K562 (cell line): ENCODE results near the gene NRDE2. TPM values are rescaled to one million over a fixed set of nuclear protein-coding genes. Genes with fewer than 3 reads are reported as not detected.

Experiments
- ATAC-seq: fragments of 200-7000 bp; cut with Tn5 transposase; 3 replicates; pipeline ENCODE4 v1.9.1; 2020; ENCODE audit warnings: moderate library complexity
- BruUV-seq: library from RNA; stranded (reverse); fragments of 400-500 nt; replicated peaks from 2 replicates; lab custom pipeline; 2021; lab: Mats Ljungman, UMichigan
- CTCF ChIA-PET: fragments of 300-600 bp; formaldehyde crosslinking; extraction: SDS; loops from one replicate; lab custom pipeline; 2021; ENCODE audit warnings: low intra/inter-chr PET ratio; lab: Yijun Ruan, JAX
- POLR2A ChIA-PET: fragments of 300-600, 350-650 bp; sonication (Branson Sonifier 250); formaldehyde crosslinking; extraction: SDS; loops from one replicate; lab custom pipeline; 2021; ENCODE audit warnings: antibody characterized with exemption, inconsistent platforms; lab: Yijun Ruan, JAX
- DNase-seq, 4 experiments: peaks; one replicate each; pipeline versions ENCODE4 v3.0.0 to v3.0.0-alpha.2; 2011 to 2018; ENCODE audit warnings: low spot score in 3 of 4, mixed read lengths in 3 of 4; ENCODE audit errors: extremely low read depth in 1 of 4
- FAIRE-seq: peaks from 2 replicates; lab custom pipeline; 2011; peaks lifted over from hg19 to GRCh38; lab: Jason Lieb, UNC
- H2AFZ ChIP-seq: 2 replicates; pipeline ENCODE4 v1.6.0; 2011; ENCODE audit warnings: low read depth, low read length, control low read depth, inconsistent platforms
- H3K27ac ChIP-seq: fragments of 200-600 bp; 3 replicates; pipeline ENCODE4 v1.8.0; 2011; ENCODE audit warnings: low read depth, mild to moderate bottlenecking, control low read depth, inconsistent platforms, low read length, moderate library complexity, mixed read lengths; ENCODE audit errors: extremely low read depth
- H3K27me3 ChIP-seq, 2 experiments: fragments of 300-600 bp in 1 of 2; 2 replicates in 1 of 2; 3 replicates in 1 of 2; pipeline versions ENCODE4 v1.6.0 to v1.8.0; 2011; ENCODE audit warnings: inconsistent platforms in 2 of 2, low read length in 2 of 2, mild to moderate bottlenecking in 1 of 2, mixed read lengths in 1 of 2, moderate library complexity in 1 of 2; ENCODE audit not compliant: control insufficient read depth in 2 of 2, insufficient read depth in 2 of 2
- H3K36me3 ChIP-seq: fragments of 300-600 bp; 3 replicates; pipeline ENCODE4 v1.8.0; 2011; ENCODE audit warnings: mild to moderate bottlenecking, low read length, inconsistent platforms; ENCODE audit not compliant: control insufficient read depth, insufficient read depth
- H3K4me1 ChIP-seq, 2 experiments: fragments of 200-600 bp in 1 of 2; replicated peaks in 1 of 2; 2 replicates in 1 of 2; 3 replicates in 1 of 2; pipeline versions ENCODE4 v1.5.1 to v1.8.0; 2011; ENCODE audit warnings: inconsistent platforms in 2 of 2, low read length in 2 of 2, mild to moderate bottlenecking in 1 of 2, mixed read lengths in 1 of 2, moderate library complexity in 1 of 2; ENCODE audit not compliant: control insufficient read depth in 2 of 2, insufficient read depth in 2 of 2
- H3K4me2 ChIP-seq: 2 replicates; pipeline ENCODE4 v1.6.1; 2011; ENCODE audit warnings: low read length, control low read depth, inconsistent platforms, mixed read lengths; ENCODE audit not compliant: insufficient read depth
- H3K4me3 ChIP-seq: fragments of 200-600 bp; sonication (generic), shearing (Covaris generic); 2 replicates; pipeline ENCODE4 v1.5.1; 2016; ENCODE audit warnings: control low read depth, inconsistent platforms
- H3K79me2 ChIP-seq: fragments of 200-600 bp; 3 replicates; pipeline ENCODE4 v1.8.0; 2011; ENCODE audit warnings: low read length, inconsistent platforms; ENCODE audit not compliant: control insufficient read depth, insufficient read depth
- H3K9ac ChIP-seq, 2 experiments: 2 replicates each; pipeline versions ENCODE4 v1.6.0 to v1.6.1; 2011; ENCODE audit warnings: low read depth in 2 of 2, low read length in 2 of 2, control low read depth in 1 of 2, inconsistent platforms in 1 of 2, mild to moderate bottlenecking in 1 of 2, mixed read lengths in 1 of 2; ENCODE audit not compliant: insufficient read depth in 1 of 2
- H3K9me1 ChIP-seq: one replicate; pipeline ENCODE4 v1.6.0; 2011; ENCODE audit warnings: inconsistent platforms, mild to moderate bottlenecking, low read length, moderate library complexity; ENCODE audit not compliant: control insufficient read depth, insufficient read depth
- H3K9me3 ChIP-seq: replicated peaks from 2 replicates; pipeline ENCODE4 v1.5.1; 2011; ENCODE audit warnings: low read depth, low read length, inconsistent platforms; ENCODE audit not compliant: control insufficient read depth, insufficient read depth
- H4K20me1 ChIP-seq: replicated peaks from 2 replicates; pipeline ENCODE4 v1.6.1; 2011; ENCODE audit warnings: low read length, inconsistent platforms, mixed read lengths; ENCODE audit not compliant: control insufficient read depth, insufficient read depth
- C11orf30 ChIP-seq: fragments of 450-650 bp; IDR thresholded peaks from 2 replicates; pipeline ENCODE4 v1.6.1; 2016; ENCODE audit warnings: low read depth, mild to moderate bottlenecking
- MAFF ChIP-seq: IDR thresholded peaks from 2 replicates; pipeline ENCODE4 v1.6.1; 2012; ENCODE audit warnings: low read length, improper control_type of control experiment
- MAFG ChIP-seq: fragments of 450-650 bp; conservative IDR thresholded peaks from 2 replicates; pipeline ENCODE4 v1.6.1; 2016; ENCODE audit warnings: missing genetic modification characterization, missing compliant biosample characterization
- SMARCB1 ChIP-seq: IDR thresholded peaks from 2 replicates; pipeline ENCODE4 v1.6.1; 2011; ENCODE audit warnings: improper control_type of control experiment, low read depth; ENCODE audit not compliant: insufficient read length
- ZNF316 ChIP-seq: fragments of 450-650 bp; IDR thresholded peaks from 2 replicates; pipeline ENCODE4 v1.6.1; 2016
- WGBS: fragments of 100-300 bp; shearing (Covaris generic); methylation state at CpG from one replicate; pipeline ENCODE4 v1.1.6; 2016; ENCODE audit warnings: low coverage, mixed read lengths; ENCODE audit not compliant: insufficient coverage; ENCODE audit errors: missing lambda C conversion rate; 5-methylcytosine and 5-hydroxymethylcytosine counted together
- in situ Hi-C: fragments of 300-500 bp; cut with MboI; formaldehyde crosslinking; loops from 4 replicates; pipeline ENCODE4 v1.15.0; 2018; ENCODE audit warnings: inconsistent platforms, mixed read lengths
- intact Hi-C: fragments of 100-400 bp; cut with micrococcal nuclease; formaldehyde crosslinking; loops from 2 replicates; pipeline ENCODE4 v1.14.2; 2022
- polyA plus RNA-seq, 8 experiments: library from polyadenylated mRNA; depleted of rRNA in 4 of 8; stranded (reverse) in 5 of 8; unstranded in 3 of 8; fragments of >200 nt; fragmentation: Nextera tagmentation in 2 of 8; fragmentation: Illumina TruSeq in 1 of 8; extraction: Ambion mirVana in 2 of 8; extraction: Trizol in 1 of 8; gene quantifications; 2 replicates each; pipeline versions ENCODE4 v1.2.1 to v1.2.3, GENCODE V29; 2011 to 2014; ENCODE audit warnings: inconsistent platforms in 1 of 8, missing spikeins in 1 of 8
- total RNA-seq, 7 experiments: library from RNA; depleted of rRNA in 6 of 7; stranded (reverse); fragments of >200 nt in 6 of 7; fragmentation: Illumina TruSeq in 2 of 7; extraction: Trizol in 2 of 7; gene quantifications; 2 replicates each; pipeline versions ENCODE4 v1.2.1 to v1.2.3, GENCODE V29; 2011 to 2021; ENCODE audit warnings: low replicate concordance in 1 of 7
- TF ChIP-seq, protein P1 (sequence below): fragments of 450-650 bp; IDR thresholded peaks from 2 replicates; pipeline ENCODE4 v1.6.1; 2014; ENCODE audit warnings: low read depth, mild to moderate bottlenecking, moderate library complexity, borderline replicate concordance

NRDE2 gene
- total and polyA plus RNA-seq, 9 of the 15 experiments (the other 6 are each of a cell fraction or from before 2014, with no cell fraction given): 3.3 to 15.0 (median 8.4) TPM

DNA sequence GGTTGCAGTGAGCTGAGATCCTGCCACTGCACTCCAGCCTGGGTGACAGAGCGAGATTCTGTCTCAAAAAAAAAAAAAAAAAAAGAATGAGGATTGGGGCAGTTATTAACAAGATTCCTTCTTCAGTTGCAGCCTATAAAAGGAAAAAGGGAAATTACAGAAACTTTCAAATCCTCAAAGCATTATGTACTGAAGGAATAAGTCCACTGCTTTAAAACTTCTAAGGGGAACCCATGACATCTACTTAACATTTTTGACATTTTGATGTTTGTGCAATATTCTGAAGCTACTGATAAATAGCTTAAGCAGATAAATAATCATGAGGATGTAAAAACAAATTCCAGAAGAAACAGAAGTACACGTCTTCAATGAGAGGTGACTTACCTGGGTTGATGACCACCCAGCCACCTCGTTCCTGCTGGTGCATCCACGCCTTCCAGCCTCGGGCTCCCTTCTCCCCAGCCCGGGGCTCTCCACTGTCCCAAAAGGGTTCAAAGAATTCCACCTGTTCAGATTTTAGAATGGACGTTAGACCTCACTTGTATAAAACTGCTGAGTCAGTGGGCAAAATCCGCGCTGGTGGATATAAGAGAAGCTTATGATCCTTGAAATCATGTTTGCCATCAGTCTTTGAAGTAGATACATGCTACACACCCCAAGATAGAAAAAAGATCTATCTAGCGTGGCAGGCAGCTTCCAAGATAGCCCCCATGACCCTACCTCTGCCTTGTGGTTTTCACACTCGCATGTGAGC, 33.7 kb downstream of the NRDE2 start:
- Histone ChIP-seq H3K27me3 (no peaks in the 10 kb centered on the region), H3K79me2 (no peaks in the 10 kb centered on the region), H3K9me3 (no peaks in the 10 kb centered on the region), H3K4me2 (no peak overlapping the region), H4K20me1 (no peaks in the 10 kb centered on the region), H3K27ac (no peak overlapping the region), H3K4me1 (peaks cover 0 to 7% of the 10 kb centered on the region in 2 experiments; a peak in 2 of 5 replicates), H3K4me3 (no peak overlapping the region), H2AFZ (no peak overlapping the region), H3K9me1 (no peaks in the 10 kb centered on the region), H3K36me3 (peaks cover 50% of the 10 kb centered on the region; the same call in 2 of the 3 replicates), H3K9ac (no peak overlapping the region)
- DNase-seq (no peak), ATAC-seq (no peak), FAIRE-seq (no peak)
- ChIA-PET POLR2A (interaction anchor here (1.2 kb wide), 1 partner anchor 10 kb away, joined by 3 read pairs; no protein-coding TSS in a partner anchor), CTCF (no interaction called here)
- 81% methylated on average over 10 of the region's 11 CpGs for WGBS
- no peak for TF ChIP-seq SMARCB1
- TF ChIP-seq MAFG: peak; percentile 32; the same call in 1 of the 2 replicates
- TF ChIP-seq C11orf30: peak; percentile 38; the same call in 1 of the 2 replicates
- TF ChIP-seq ZNF316: peak; percentile 40
- TF ChIP-seq, protein P1, sequence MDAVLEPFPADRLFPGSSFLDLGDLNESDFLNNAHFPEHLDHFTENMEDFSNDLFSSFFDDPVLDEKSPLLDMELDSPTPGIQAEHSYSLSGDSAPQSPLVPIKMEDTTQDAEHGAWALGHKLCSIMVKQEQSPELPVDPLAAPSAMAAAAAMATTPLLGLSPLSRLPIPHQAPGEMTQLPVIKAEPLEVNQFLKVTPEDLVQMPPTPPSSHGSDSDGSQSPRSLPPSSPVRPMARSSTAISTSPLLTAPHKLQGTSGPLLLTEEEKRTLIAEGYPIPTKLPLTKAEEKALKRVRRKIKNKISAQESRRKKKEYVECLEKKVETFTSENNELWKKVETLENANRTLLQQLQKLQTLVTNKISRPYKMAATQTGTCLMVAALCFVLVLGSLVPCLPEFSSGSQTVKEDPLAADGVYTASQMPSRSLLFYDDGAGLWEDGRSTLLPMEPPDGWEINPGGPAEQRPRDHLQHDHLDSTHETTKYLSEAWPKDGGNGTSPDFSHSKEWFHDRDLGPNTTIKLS: no peak
- TF ChIP-seq MAFF: 0 out of 2 replicates have a peak, but pooled peaks have one; percentile 6
- intact Hi-C loops (no loop called here), in situ Hi-C loops (no loop called here)
- no TSS peak for BruUV-seq
